ENCODE measurements around the gene RER1.

DNA sequence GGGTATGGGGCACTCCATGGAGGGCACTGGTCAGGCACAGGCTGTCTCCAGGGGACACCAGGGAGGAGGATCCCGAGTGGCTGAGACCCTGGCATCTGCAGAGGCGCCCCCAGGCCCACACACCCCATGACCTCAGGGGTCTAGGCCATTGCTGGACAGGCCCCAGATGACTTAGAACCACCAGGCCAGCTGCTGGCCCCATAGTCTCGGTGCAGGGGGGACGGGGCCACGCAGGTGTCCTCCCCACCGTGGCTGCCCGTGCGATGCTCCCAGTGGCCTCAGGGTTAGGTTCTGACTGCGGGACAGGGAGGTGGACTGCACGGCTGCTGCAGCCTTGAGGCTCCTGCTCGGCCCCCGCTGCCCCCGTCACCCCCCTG, 44.2 kb upstream of the RER1 start:
- TF ChIP-seq, protein P1, sequence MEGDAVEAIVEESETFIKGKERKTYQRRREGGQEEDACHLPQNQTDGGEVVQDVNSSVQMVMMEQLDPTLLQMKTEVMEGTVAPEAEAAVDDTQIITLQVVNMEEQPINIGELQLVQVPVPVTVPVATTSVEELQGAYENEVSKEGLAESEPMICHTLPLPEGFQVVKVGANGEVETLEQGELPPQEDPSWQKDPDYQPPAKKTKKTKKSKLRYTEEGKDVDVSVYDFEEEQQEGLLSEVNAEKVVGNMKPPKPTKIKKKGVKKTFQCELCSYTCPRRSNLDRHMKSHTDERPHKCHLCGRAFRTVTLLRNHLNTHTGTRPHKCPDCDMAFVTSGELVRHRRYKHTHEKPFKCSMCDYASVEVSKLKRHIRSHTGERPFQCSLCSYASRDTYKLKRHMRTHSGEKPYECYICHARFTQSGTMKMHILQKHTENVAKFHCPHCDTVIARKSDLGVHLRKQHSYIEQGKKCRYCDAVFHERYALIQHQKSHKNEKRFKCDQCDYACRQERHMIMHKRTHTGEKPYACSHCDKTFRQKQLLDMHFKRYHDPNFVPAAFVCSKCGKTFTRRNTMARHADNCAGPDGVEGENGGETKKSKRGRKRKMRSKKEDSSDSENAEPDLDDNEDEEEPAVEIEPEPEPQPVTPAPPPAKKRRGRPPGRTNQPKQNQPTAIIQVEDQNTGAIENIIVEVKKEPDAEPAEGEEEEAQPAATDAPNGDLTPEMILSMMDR (IDR thresholded peaks at IDR 0.05; ENCODE audit: poor library complexity, severe bottlenecking), result no peak
- TF ChIP-seq SMC3 (conservative IDR thresholded peaks at IDR 0.05; ENCODE audit: poor library complexity) (no peak), POLR2AphosphoS5 (IDR thresholded peaks at IDR 0.05) (no peak), EZH2 (IDR thresholded peaks at IDR 0.05; ENCODE audit: borderline replicate concordance, insufficient read depth, low read length, poor library complexity, severe bottlenecking) (no peak), EP300 (conservative IDR thresholded peaks at IDR 0.05; ENCODE audit: poor library complexity, severe bottlenecking) (no peak), RAD21 (conservative IDR thresholded peaks at IDR 0.05) (no peak), TAF1 (IDR thresholded peaks at IDR 0.05; ENCODE audit: low read depth) (no peak), MXI1 (conservative IDR thresholded peaks at IDR 0.05; ENCODE audit: poor library complexity, severe bottlenecking) (no peak)
- TF ChIP-seq, protein P2, sequence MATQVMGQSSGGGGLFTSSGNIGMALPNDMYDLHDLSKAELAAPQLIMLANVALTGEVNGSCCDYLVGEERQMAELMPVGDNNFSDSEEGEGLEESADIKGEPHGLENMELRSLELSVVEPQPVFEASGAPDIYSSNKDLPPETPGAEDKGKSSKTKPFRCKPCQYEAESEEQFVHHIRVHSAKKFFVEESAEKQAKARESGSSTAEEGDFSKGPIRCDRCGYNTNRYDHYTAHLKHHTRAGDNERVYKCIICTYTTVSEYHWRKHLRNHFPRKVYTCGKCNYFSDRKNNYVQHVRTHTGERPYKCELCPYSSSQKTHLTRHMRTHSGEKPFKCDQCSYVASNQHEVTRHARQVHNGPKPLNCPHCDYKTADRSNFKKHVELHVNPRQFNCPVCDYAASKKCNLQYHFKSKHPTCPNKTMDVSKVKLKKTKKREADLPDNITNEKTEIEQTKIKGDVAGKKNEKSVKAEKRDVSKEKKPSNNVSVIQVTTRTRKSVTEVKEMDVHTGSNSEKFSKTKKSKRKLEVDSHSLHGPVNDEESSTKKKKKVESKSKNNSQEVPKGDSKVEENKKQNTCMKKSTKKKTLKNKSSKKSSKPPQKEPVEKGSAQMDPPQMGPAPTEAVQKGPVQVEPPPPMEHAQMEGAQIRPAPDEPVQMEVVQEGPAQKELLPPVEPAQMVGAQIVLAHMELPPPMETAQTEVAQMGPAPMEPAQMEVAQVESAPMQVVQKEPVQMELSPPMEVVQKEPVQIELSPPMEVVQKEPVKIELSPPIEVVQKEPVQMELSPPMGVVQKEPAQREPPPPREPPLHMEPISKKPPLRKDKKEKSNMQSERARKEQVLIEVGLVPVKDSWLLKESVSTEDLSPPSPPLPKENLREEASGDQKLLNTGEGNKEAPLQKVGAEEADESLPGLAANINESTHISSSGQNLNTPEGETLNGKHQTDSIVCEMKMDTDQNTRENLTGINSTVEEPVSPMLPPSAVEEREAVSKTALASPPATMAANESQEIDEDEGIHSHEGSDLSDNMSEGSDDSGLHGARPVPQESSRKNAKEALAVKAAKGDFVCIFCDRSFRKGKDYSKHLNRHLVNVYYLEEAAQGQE (IDR thresholded peaks at IDR 0.05; ENCODE audit: borderline replicate concordance), result no peak
